H9 (cell line): Measurements from ENCODE around the gene HSH2D. TPM values are rescaled to one million over a fixed set of nuclear protein-coding genes. Genes with fewer than 3 reads are reported as not detected.

Experiments used
- DNase-seq: peaks from one replicate; pipeline ENCODE4 v3.0.0-alpha.2; 2017
- H2AFZ ChIP-seq: one replicate; pipeline ENCODE4 v1.6.1; 2013; ENCODE audit warnings: mild to moderate bottlenecking, low read length, control low read depth, moderate library complexity
- H2AK5ac ChIP-seq: 2 replicates; pipeline ENCODE4 v1.6.1; 2013; ENCODE audit warnings: low read length, control low read depth, mixed read lengths; ENCODE audit not compliant: insufficient read length
- H2BK120ac ChIP-seq: one replicate; pipeline ENCODE4 v1.6.1; 2013; ENCODE audit warnings: low read depth, mild to moderate bottlenecking, low read length, control low read depth, inconsistent platforms; ENCODE audit not compliant: poor library complexity, severe bottlenecking
- H2BK12ac ChIP-seq: 2 replicates; pipeline ENCODE4 v1.6.1; 2013; ENCODE audit warnings: low read length, control low read depth, mixed read lengths, low read depth; ENCODE audit not compliant: insufficient read length
- H2BK15ac ChIP-seq: 2 replicates; pipeline ENCODE4 v1.6.1; 2013; ENCODE audit warnings: low read depth, low read length, control low read depth
- H2BK20ac ChIP-seq: one replicate; pipeline ENCODE4 v1.6.1; 2013; ENCODE audit warnings: low read depth, mild to moderate bottlenecking, low read length, control low read depth, inconsistent platforms; ENCODE audit not compliant: poor library complexity, severe bottlenecking
- H2BK5ac ChIP-seq: 2 replicates; pipeline ENCODE4 v1.6.1; 2013; ENCODE audit warnings: low read length, control low read depth, mixed read lengths; ENCODE audit not compliant: insufficient read length
- H3K14ac ChIP-seq: 2 replicates; pipeline ENCODE4 v1.6.1; 2013; ENCODE audit warnings: low read length, control low read depth; ENCODE audit not compliant: insufficient read depth
- H3K18ac ChIP-seq: 2 replicates; pipeline ENCODE4 v1.6.1; 2013; ENCODE audit warnings: low read depth, mild to moderate bottlenecking, mixed read lengths, low read length, control low read depth; ENCODE audit not compliant: insufficient read length
- H3K23ac ChIP-seq: 2 replicates; pipeline ENCODE4 v1.6.1; 2013; ENCODE audit warnings: low read length, control low read depth, mixed read lengths, low read depth; ENCODE audit not compliant: insufficient read length
- H3K23me2 ChIP-seq: 2 replicates; pipeline ENCODE4 v1.6.1; 2013; ENCODE audit warnings: low read depth, mild to moderate bottlenecking, mixed read lengths, low read length, control low read depth; ENCODE audit not compliant: insufficient read length, poor library complexity, severe bottlenecking
- H3K27ac ChIP-seq: 2 replicates; pipeline ENCODE4 v1.5.1; 2013; ENCODE audit warnings: low read length, control low read depth, mixed read lengths, low read depth; ENCODE audit not compliant: insufficient read length
- H3K27me3 ChIP-seq: 2 replicates; pipeline ENCODE4 v1.6.1; 2013; ENCODE audit warnings: low read length, control low read depth, inconsistent platforms; ENCODE audit not compliant: insufficient read depth
- H3K4ac ChIP-seq: 2 replicates; pipeline ENCODE4 v1.6.1; 2013; ENCODE audit warnings: low read depth, mild to moderate bottlenecking, control low read depth, inconsistent platforms, low read length, moderate library complexity
- H3K4me1 ChIP-seq: 2 replicates; pipeline ENCODE4 v1.6.1; 2013; ENCODE audit warnings: low read length, control low read depth, inconsistent platforms; ENCODE audit not compliant: insufficient read depth
- H3K4me2 ChIP-seq: 2 replicates; pipeline ENCODE4 v1.6.1; 2013; ENCODE audit warnings: low read length, control low read depth, mixed read lengths; ENCODE audit not compliant: insufficient read length, insufficient read depth
- H3K56ac ChIP-seq: 2 replicates; pipeline ENCODE4 v1.6.1; 2013; ENCODE audit warnings: low read depth, mild to moderate bottlenecking, mixed read lengths, low read length, control low read depth; ENCODE audit not compliant: insufficient read length
- H3K79me1 ChIP-seq: 2 replicates; pipeline ENCODE4 v1.6.1; 2013; ENCODE audit warnings: low read depth, mild to moderate bottlenecking, moderate library complexity, low read length, control low read depth, inconsistent platforms; ENCODE audit not compliant: insufficient read depth, poor library complexity, severe bottlenecking
- H3K79me2 ChIP-seq: 2 replicates; pipeline ENCODE4 v1.6.1; 2013; ENCODE audit warnings: low read length, control low read depth, inconsistent platforms; ENCODE audit not compliant: insufficient read depth
- H3K9ac ChIP-seq: 2 replicates; pipeline ENCODE4 v1.6.1; 2013; ENCODE audit warnings: low read length, control low read depth, mixed read lengths; ENCODE audit not compliant: insufficient read length; ENCODE audit errors: extremely low read depth
- H3K9me3 ChIP-seq: one replicate; pipeline ENCODE4 v1.6.1; 2013; ENCODE audit warnings: low read depth, low read length, inconsistent platforms; ENCODE audit not compliant: control insufficient read depth
- H3T11ph ChIP-seq: one replicate; pipeline ENCODE4 v1.6.1; 2013; ENCODE audit warnings: mild to moderate bottlenecking, low read length, control low read depth, inconsistent platforms
- H4K20me1 ChIP-seq: one replicate; pipeline ENCODE4 v1.6.1; 2013; ENCODE audit not compliant: control insufficient read depth, insufficient read length, insufficient read depth
- H4K5ac ChIP-seq: 2 replicates; pipeline ENCODE4 v1.6.1; 2013; ENCODE audit warnings: low read depth, mild to moderate bottlenecking, mixed read lengths, low read length, control low read depth; ENCODE audit not compliant: insufficient read length
- H4K8ac ChIP-seq: replicated peaks from 2 replicates; pipeline ENCODE4 v1.6.1; 2013; ENCODE audit warnings: low read length, control low read depth, mixed read lengths, low read depth; ENCODE audit not compliant: insufficient read length
- H4K91ac ChIP-seq: 2 replicates; pipeline ENCODE4 v1.6.1; 2013; ENCODE audit warnings: low read depth, mild to moderate bottlenecking, moderate library complexity, mixed read lengths, low read length, control low read depth; ENCODE audit not compliant: insufficient read length
- H3K27ac Mint-ChIP-seq, 3 experiments: 2 replicates in 2 of 3; 3 replicates in 1 of 3; pipeline ENCODE4 v1.8.0; 2020 to 2021; ENCODE audit warnings: mixed read lengths in 3 of 3, mild to moderate bottlenecking in 1 of 3, moderate library complexity in 1 of 3
- H3K27me3 Mint-ChIP-seq: 2 replicates; pipeline ENCODE4 v1.8.0; 2021; ENCODE audit warnings: low read depth, mild to moderate bottlenecking, moderate library complexity, mixed read lengths
- H3K36me3 Mint-ChIP-seq, 3 experiments: 2 replicates in 2 of 3; 3 replicates in 1 of 3; pipeline ENCODE4 v1.8.0; 2020 to 2021; ENCODE audit warnings: low read depth in 3 of 3, mixed read lengths in 3 of 3; ENCODE audit not compliant: insufficient read depth in 1 of 3
- H3K4me1 Mint-ChIP-seq, 2 experiments: 2 replicates each; pipeline ENCODE4 v1.8.0; 2020; ENCODE audit warnings: mixed read lengths in 2 of 2
- H3K4me3 Mint-ChIP-seq, 2 experiments: 2 replicates in 1 of 2; 3 replicates in 1 of 2; pipeline ENCODE4 v1.8.0; 2020 to 2021; ENCODE audit warnings: mild to moderate bottlenecking in 2 of 2, mixed read lengths in 2 of 2, moderate library complexity in 1 of 2
- H3K9me3 Mint-ChIP-seq, 2 experiments: 2 replicates in 1 of 2; 3 replicates in 1 of 2; pipeline ENCODE4 v1.8.0; 2020; ENCODE audit warnings: mild to moderate bottlenecking in 2 of 2, mixed read lengths in 2 of 2, moderate library complexity in 1 of 2
- CTCF ChIP-seq: fragments of 200-600 bp; sonication (generic); conservative IDR thresholded peaks from 3 replicates; pipeline ENCODE4 v1.8.0; 2021; ENCODE audit warnings: antibody characterized with exemption, mild to moderate bottlenecking
- WGBS: extraction: QIAGEN DNeasy Blood & Tissue Kit; methylation state at CpG from one replicate; pipeline ENCODE4 v1.1.7; 2013; ENCODE audit warnings: missing lambda C conversion rate, low lambda C conversion rate, mixed read lengths; ENCODE audit not compliant: insufficient read length; ENCODE audit errors: extremely low coverage; 5-methylcytosine and 5-hydroxymethylcytosine counted together
- total RNA-seq: library from RNA; stranded (reverse); gene quantifications from 2 replicates; pipeline ENCODE4 v1.2.1, GENCODE V29; 2021

The HSH2D gene
- total RNA-seq, 1 experiment from 2014 or later, result 2.3 TPM

GRCh38 chr19:16199275-16199932, 55.9 kb downstream of the HSH2D start:
- no peak overlapping the region for H2AFZ ChIP-seq
- H2BK15ac ChIP-seq, result no peak overlapping the region
- peaks cover 2% of the 10 kb centered on the region for H3K23me2 ChIP-seq
- no peak overlapping the region for H3K18ac ChIP-seq
- Mint-ChIP-seq H3K4me3 (peak overlapping the region; percentile 76 to 84), H3K9me3 (no peaks in the 10 kb centered on the region), H3K4me1 (peaks cover 10% of the 10 kb centered on the region in 2 experiments), H3K27ac (no peak overlapping the region), H3K27me3 (no peaks in the 10 kb centered on the region), H3K36me3 (peaks cover 2 to 9% (median 8%) of the 10 kb centered on the region in 3 experiments; a peak in 2 of 7 replicates)
- no peak overlapping the region for H3T11ph ChIP-seq
- no peak overlapping the region for H3K14ac ChIP-seq
- H3K56ac ChIP-seq, result no peak overlapping the region
- no peak overlapping the region for H3K9ac ChIP-seq
- H2BK20ac ChIP-seq, result no peak overlapping the region
- DNase-seq, result no peak
- H3K79me2 ChIP-seq, result no peaks in the 10 kb centered on the region
- no peaks in the 10 kb centered on the region for H3K9me3 ChIP-seq
- H2BK5ac ChIP-seq, result no peak overlapping the region
- H4K91ac ChIP-seq, result no peak overlapping the region
- TF ChIP-seq CTCF, result no peak
- H2BK12ac ChIP-seq, result no peak overlapping the region
- no peak overlapping the region for H2AK5ac ChIP-seq
- no peak overlapping the region for H2BK120ac ChIP-seq
- WGBS, result no CpG with 5 or more reads among the region's 9 CpGs
- no peaks in the 10 kb centered on the region for H4K20me1 ChIP-seq
- H3K27me3 ChIP-seq, result no peaks in the 10 kb centered on the region
- no peak overlapping the region for H3K4me2 ChIP-seq
- no peak overlapping the region for H4K5ac ChIP-seq
- no peaks in the 10 kb centered on the region; the same call in 1 of the 2 replicates for H3K4me1 ChIP-seq
- H3K79me1 ChIP-seq, result no peaks in the 10 kb centered on the region
- H3K4ac ChIP-seq, result no peak overlapping the region
- no peak overlapping the region for H3K27ac ChIP-seq
- H4K8ac ChIP-seq, result no peak overlapping the region
- H3K23ac ChIP-seq, result no peak overlapping the region
